ENCODE data around the gene EPS15. TPM values are rescaled to one million over a fixed set of nuclear protein-coding genes. Genes with fewer than 3 reads are reported as not detected.

The EPS15 gene
- total and polyA plus RNA-seq, 9 donors = 20.9 to 84.0 (median 68.4) TPM

GRCh38 chr1:51347398-51348146 lies 171.5 kb downstream of the EPS15 start:
- peaks cover 11% of the 10 kb centered on the region for H3K4me1 ChIP-seq (ENCODE audit: insufficient read depth)
- DNase-seq = no peak
- WGBS, 3 donors = 89 to 91% (median 90%) methylated on average over 6 of the region's 6 CpGs

GRCh38 chr1:51346086-51346942 lies 172.8 kb downstream of the EPS15 start:
- Histone ChIP-seq H3K9me3 (no peaks in the 10 kb centered on the region), H3K27me3 (no peaks in the 10 kb centered on the region), H3K4me1 (ENCODE audit: insufficient read depth) (peaks cover 5% of the 10 kb centered on the region), H3K36me3 (no peaks in the 10 kb centered on the region), H3K27ac (no peak overlapping the region), H3K4me3 (no peak overlapping the region)
- DNase-seq = no peak
- intact Hi-C loops (cut with DNase I) = loop anchor here in 1 of 4 donors (5.0 kb wide), 1 partner anchor 171 kb away; the partner anchor contains the start of gene EPS15
- WGBS, 3 donors = 69 to 73% (median 71%) methylated on average over 7 of the region's 7 CpGs
- TF ChIP-seq EP300 (IDR thresholded peaks at IDR 0.05) = no peak
- no peak for TF ChIP-seq CTCF (IDR thresholded peaks at IDR 0.05)
- TF ChIP-seq POLR2A (IDR thresholded peaks at IDR 0.05) = no peak

More at GRCh38 chr1:51347398-51348146, 171.5 kb downstream of the EPS15 start:
- TF ChIP-seq EP300 (IDR thresholded peaks at IDR 0.05) (no peak), CTCF (IDR thresholded peaks at IDR 0.05) (no peak), POLR2A (IDR thresholded peaks at IDR 0.05) (no peak)
- intact Hi-C loops (cut with DNase I) = loop anchor here in 1 of 4 donors (5.0 kb wide), 1 partner anchor 170 kb away; the partner anchor contains the start of gene EPS15
- Histone ChIP-seq H3K36me3 (no peaks in the 10 kb centered on the region), H3K27me3 (no peaks in the 10 kb centered on the region), H3K27ac (no peak overlapping the region), H3K9me3 (no peaks in the 10 kb centered on the region), H3K4me3 (no peak overlapping the region)

- no peaks in the 10 kb centered on the region for H3K27me3 ChIP-seq
- intact Hi-C loops (cut with DNase I) = loop anchor here in 1 of 4 donors (5.0 kb wide), 1 partner anchor 172 kb away; the partner anchor contains the start of gene EPS15
- TF ChIP-seq CTCF (IDR thresholded peaks at IDR 0.05) = no peak
- no peak for TF ChIP-seq POLR2A (IDR thresholded peaks at IDR 0.05)
- no peak for TF ChIP-seq EP300 (IDR thresholded peaks at IDR 0.05)
- no peak overlapping the region for H3K4me3 ChIP-seq
- no peak overlapping the region for H3K27ac ChIP-seq
- DNase-seq = no peak
- H3K36me3 ChIP-seq = no peaks in the 10 kb centered on the region
- H3K9me3 ChIP-seq = no peaks in the 10 kb centered on the region
- peaks cover 5% of the 10 kb centered on the region for H3K4me1 ChIP-seq (ENCODE audit: insufficient read depth)
- 37 to 45% (median 44%) methylated on average over 14 to 15 of the region's 15 CpGs for WGBS, 3 donors
These were observed 173.8 kb downstream of the EPS15 start for GRCh38 chr1:51345300-51345687.

GRCh38 chr1:51344602-51345299 lies 174.3 kb downstream of the EPS15 start:
- H3K27me3 ChIP-seq = no peaks in the 10 kb centered on the region
- H3K27ac ChIP-seq = no peak overlapping the region
- H3K4me1 ChIP-seq (ENCODE audit: insufficient read depth) = peaks cover 5% of the 10 kb centered on the region
- intact Hi-C loops (cut with DNase I) = loop anchor here in 1 of 4 donors (5.0 kb wide), 1 partner anchor 173 kb away; the partner anchor contains the start of gene EPS15
- WGBS, 3 donors = 1 to 6% (median 5%) methylated on average over 40 to 60 of the region's 60 CpGs
- TF ChIP-seq EP300 (IDR thresholded peaks at IDR 0.05) (no peak), POLR2A (IDR thresholded peaks at IDR 0.05) (no peak), CTCF (IDR thresholded peaks at IDR 0.05) (no peak)
- no peaks in the 10 kb centered on the region for H3K9me3 ChIP-seq
- H3K36me3 ChIP-seq = no peaks in the 10 kb centered on the region
- H3K4me3 ChIP-seq = no peak overlapping the region
- no peak for DNase-seq

Measured in ovary (tissue), 9 donors.